ENCODE measurements around the gene TMEM63C.
"Not testable (repeated sequence)": the region's sequence is repeated elsewhere in the genome, so short reads cannot be mapped to it uniquely, and the experiment has no call there.

Gene TMEM63C

DNA sequence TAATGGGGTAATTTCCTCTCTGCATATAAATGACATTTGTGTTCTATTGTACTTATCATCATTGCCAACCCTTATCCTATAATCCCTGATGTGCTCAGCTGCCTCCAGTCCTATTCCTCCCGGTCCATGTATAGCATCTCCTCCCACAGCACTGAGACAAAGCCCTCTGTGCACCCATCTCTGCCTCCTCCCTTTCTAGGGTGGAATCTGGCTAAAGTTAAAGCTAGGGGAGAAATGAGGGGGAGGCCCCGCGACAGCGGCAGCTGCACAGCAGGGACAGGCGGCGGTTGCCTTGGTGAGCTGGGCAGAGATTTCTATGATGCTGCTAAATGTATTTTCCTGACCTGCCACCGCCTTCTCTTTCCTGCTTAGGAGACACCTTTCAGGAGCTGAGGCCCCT lies 27.2 kb upstream of the TMEM63C start:
- no peak for DNase-seq (ENCODE audit: low read depth, low spot score)

- no peak for DNase-seq (ENCODE audit: low read depth, low spot score)
Measured at GRCh38 chr14:77155083-77155482, 26.5 kb upstream of the TMEM63C start.

DNA sequence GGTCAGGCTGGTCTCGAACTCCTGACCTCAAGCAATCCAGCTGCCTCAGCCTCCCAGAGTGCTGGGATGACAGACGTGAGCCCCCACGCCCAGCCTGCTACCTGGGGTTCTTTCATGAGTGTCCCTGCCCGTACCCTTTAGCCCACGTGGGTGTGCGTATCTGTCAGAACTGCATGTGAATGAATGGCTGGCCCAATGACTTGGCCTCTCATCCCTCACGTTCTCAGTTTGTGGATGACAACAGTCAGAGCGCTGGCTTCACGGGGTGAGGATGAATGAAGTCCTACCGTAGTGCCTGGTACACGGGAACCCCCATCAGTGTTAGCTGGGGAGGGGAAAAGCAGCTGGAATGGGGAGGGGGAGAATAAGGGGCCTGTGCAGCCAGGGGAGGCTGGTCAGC lies 23.9 kb upstream of the TMEM63C start:
- no peak for DNase-seq (ENCODE audit: low read depth, low spot score)

GRCh38 chr14:77158175-77158881 lies 23.3 kb upstream of the TMEM63C start:
- no peak for DNase-seq (ENCODE audit: low read depth, low spot score)

DNA sequence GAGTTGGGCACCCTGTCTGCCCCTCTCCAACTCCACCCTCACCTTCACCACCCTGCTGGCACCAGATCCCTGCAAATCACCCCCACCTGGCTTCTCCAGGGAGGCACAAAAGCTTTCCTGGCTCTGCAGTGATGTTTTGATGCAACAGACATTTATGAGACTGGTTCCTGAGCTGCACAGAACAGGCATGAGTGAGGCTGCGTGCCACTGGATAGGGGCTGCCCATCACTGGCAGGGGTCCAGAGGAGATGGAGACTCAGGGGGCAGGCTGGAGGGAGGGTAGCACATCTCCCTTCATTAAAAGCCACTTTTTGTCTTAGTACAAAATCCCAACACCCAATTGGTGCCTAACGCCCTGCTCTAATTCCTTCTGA lies 22.7 kb upstream of the TMEM63C start:
- no peak for DNase-seq (ENCODE audit: low read depth, low spot score)

DNA sequence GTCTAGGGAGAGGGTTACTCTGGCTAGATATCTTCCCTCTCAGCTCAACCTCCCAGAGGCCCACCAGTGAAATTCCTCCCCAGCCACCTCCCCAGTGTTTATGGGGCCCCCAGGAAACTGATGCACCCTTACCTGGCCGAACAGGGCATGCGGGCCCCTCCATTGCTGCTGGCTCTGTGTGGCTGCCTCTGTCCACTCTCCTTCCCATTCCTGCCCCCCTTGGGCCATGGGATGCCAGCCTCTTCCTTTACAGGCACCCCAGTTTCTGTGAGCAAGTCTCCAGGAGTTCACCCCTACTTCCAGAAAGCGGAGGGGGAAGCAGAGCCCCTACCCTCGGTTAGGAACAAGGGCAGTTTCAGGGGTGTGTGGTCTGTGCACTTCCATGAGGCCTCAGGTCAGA lies 20.6 kb upstream of the TMEM63C start:
- DNase-seq (ENCODE audit: low read depth, low spot score), result no peak

GRCh38 chr14:77170045-77170444 lies 11.6 kb upstream of the TMEM63C start:
- no peak for DNase-seq (ENCODE audit: low read depth, low spot score)

- DNase-seq (ENCODE audit: low read depth, low spot score), result no peak
Measured at GRCh38 chr14:77172916-77173315, 8.7 kb upstream of the TMEM63C start.

DNA sequence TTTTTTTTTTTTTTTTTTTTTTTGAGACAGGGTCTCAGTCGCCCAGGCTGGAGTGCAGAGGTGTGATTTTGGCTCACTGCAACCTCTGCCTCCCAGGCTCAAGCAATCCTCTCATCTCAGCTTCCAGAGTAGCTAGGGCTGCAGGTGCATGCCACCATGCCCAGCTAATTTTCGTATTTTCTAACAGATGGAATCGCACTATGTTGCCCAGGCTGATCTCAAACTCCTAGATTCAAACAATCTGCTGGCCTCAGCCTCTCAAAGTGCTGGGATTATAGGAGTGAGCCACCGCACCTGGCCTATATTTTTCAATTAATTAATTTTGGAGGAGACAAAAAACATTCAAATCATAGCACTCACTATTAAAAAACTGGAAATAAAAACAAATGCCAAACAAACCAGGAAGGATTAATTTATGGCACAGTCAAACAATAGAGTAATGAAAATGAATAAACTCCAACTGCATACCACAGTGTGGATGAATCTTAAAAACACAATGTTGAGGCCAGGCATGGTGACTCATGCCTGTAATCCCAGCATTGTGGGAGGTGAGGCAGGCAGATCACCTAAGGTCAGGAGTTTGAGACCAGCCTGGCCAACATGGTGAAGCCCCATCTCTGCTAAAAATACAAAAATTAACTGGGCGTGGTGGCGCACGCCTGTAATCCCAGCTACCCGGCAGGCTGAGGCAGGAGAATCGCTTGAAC lies 7.5 kb upstream of the TMEM63C start:
- not testable (repeated sequence) for DNase-seq (ENCODE audit: low read depth, low spot score)

GRCh38 chr14:77175843-77176242 lies 5.8 kb upstream of the TMEM63C start:
- no peak for DNase-seq (ENCODE audit: low read depth, low spot score)

DNA sequence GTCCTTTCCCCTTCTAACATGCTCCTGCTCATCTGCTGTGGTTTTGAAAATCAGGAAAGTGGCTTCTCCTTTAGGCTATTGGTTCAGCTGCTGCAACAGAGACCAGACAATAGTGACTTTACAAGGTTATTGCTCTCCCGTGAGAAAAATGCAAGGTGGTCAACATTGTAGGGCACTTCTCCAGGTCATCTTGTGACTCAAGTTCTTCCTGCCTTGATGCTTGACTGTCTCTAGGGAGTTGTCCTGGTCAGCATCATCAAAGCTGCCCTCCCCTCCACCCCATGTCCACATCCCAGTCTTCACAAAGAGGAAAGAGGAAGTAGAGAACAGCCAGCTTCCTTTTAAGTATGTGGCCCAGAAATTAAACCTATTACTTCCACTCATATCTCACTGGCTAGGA lies 3.9 kb upstream of the TMEM63C start:
- DNase-seq (ENCODE audit: low read depth, low spot score), result no peak

GRCh38 chr14:77178656-77179055 lies 2.9 kb upstream of the TMEM63C start:
- DNase-seq (ENCODE audit: low read depth, low spot score), result no peak

- no peak for DNase-seq (ENCODE audit: low read depth, low spot score)
Measured at GRCh38 chr14:77180726-77181602, 634 bp upstream of the TMEM63C start.

DNA sequence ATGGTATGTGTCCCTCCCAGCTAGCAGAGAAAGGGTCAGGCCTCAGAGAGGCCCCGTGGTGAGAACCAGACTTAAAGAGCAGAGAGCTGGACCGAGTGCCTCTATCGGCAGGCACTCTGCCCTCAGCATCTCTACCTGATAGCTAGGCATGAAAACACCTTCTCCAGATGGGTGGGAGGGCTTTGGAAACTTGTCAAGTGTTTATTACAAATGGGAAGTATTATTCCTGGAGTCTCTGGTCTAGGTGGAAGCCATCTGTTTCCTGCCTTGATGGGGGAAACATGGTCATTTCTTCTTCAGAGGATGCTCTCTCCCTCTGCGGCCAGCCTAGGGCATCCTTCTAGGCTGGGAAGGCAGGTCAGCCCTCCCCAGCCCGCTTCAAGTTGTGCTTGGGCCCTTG lies 2.3 kb downstream of the TMEM63C start:
- DNase-seq (ENCODE audit: low read depth, low spot score), result no peak

DNA sequence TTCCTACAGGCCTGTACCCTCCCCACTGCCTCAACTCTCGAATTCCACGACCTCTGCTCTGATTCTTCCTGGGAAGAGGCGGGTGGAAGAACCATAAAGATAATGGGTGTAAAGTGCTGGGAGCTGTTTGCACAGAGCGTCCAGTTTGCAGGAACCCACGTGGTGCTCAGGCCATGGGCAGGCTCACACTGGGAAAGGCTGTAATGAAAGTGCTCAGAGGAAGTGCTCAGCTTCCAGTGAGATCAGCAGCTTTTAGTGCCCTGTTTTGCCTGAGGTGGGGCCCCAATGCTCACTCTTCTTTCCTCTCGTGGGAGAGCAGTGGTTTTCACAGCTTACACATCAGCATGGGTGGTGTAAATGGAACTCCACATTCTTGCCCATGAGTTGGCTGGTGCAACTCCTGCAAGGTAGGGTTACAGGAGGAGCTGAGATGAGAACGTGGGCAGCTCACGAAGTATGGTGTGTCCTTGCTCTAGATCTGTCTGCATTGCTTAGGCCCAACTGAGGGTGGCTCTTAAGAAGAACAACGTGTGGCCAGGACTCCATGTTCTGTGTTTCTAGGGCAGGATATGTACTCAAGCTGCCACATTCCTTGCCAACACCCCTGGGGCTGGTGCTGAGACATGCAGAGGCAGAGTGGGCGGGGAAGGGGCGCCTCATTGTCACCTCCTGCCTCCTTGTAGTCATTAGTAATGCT lies 2.9 kb downstream of the TMEM63C start:
- no peak for DNase-seq (ENCODE audit: low read depth, low spot score)

DNA sequence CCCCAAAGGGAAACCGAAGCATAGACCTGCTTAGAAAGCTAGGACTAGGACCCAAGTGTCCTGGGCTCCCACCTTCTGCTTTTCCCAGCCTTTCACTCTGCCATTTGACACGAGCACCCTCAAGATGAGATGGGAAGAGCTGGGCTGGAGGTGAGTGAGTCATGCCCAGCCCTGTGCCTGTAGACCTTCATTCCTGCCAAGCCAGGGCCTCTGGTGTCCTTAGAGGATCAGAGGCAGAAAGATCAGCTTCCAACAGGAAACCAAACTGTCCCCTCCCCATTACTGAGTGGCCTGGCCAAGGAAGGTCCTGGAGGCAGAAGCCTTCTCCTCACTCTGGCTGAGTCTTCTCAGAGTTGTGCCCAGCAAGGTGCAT lies 3.5 kb downstream of the TMEM63C start:
- no peak for DNase-seq (ENCODE audit: low read depth, low spot score)

- DNase-seq (ENCODE audit: low read depth, low spot score), result no peak
Measured at GRCh38 chr14:77186911-77187648, 5.5 kb downstream of the TMEM63C start.

DNA sequence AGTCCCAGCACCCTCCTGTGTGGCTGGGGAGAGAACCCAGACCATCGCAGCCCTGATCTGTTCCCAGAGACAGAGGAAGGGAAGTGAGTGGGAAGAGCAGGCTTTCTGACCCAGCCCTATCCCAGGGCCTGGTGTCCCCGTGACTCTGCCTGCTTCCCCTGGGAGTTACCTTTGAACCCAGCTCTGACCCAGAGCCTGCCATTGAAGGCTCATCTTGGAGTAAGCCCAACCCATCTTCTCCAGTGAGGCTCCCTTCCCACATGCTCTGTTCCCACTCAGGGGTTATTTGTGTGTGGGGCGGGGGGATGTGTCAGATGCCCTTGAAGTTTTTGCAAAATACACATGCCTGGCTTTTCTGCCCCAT lies 6.0 kb downstream of the TMEM63C start:
- DNase-seq (ENCODE audit: low read depth, low spot score), result no peak

DNA sequence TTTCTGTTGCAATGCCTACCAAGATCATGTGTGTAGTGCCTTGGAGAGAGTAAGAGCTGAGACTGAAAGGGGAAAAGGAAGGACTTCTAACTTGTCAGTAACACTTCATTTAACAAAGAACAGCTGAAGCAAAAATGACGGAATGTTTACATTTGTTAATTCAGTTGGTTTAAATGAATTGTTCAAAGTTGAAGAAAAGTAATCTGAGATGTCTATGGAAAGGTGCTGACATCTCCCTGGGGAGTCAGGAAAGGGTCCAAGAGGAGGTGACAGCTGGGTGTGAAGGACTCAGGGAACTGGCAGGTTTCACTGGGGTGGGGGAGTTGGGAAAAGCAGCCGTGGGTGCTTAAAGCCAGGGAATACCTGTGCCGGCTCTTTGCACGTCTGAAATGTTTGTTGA lies 7.9 kb downstream of the TMEM63C start:
- no peak for DNase-seq (ENCODE audit: low read depth, low spot score)

- no peak for DNase-seq (ENCODE audit: low read depth, low spot score)
Measured at GRCh38 chr14:77190977-77191376, 9.4 kb downstream of the TMEM63C start.

DNA sequence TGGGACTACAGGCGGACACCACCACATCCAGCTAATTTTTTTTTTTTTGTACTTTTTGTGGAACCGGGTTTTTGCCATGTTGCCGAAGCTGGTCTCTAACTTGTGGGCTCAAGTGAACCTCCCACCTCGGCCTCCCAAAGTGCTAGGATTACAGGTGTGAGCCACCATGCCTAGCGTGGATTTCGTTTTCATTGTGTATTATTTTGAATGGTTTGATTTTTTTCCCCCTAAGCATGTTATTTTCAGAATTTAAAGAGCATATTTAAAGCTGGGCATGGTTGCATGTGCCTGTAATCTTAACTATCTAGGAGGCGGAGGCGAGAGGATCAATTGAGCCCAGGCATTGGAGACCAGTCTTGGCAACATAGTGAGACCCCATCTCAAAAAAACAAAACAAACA lies 13.1 kb downstream of the TMEM63C start:
- no peak for DNase-seq (ENCODE audit: low read depth, low spot score)
